GM23338 (cell line): ENCODE data around the gene RRP1. TPM values are rescaled to one million over a fixed set of nuclear protein-coding genes. Genes with fewer than 3 reads are reported as not detected.

Source experiments
- ATAC-seq: fragments of 200-7000 bp; cut with Tn5 transposase; 3 replicates; pipeline ENCODE4 v1.9.1; 2020
- DNase-seq: peaks from one replicate; pipeline ENCODE4 v3.0.0-alpha.2; 2015; ENCODE audit warnings: low spot score
- H2AFZ ChIP-seq: fragments of 200-600 bp; sonication (generic); 2 replicates; pipeline ENCODE4 v1.8.0; 2016; ENCODE audit warnings: antibody characterized with exemption, mild to moderate bottlenecking, moderate library complexity
- H3F3A ChIP-seq: fragments of 200-600 bp; sonication (generic); replicated peaks from 2 replicates; pipeline ENCODE4 v1.8.0; 2017; ENCODE audit warnings: antibody characterized with exemption, mixed run types, low read depth
- H3K27ac ChIP-seq: fragments of 200-600 bp; sonication (generic); 2 replicates; pipeline ENCODE4 v1.6.1; 2016; ENCODE audit warnings: low read depth
- H3K27me3 ChIP-seq: fragments of 200-600 bp; sonication (generic); 2 replicates; pipeline ENCODE4 v1.8.0; 2016; ENCODE audit warnings: mild to moderate bottlenecking, mixed run types, moderate library complexity; ENCODE audit not compliant: insufficient read depth
- H3K36me3 ChIP-seq: fragments of 200-600 bp; sonication (generic); 2 replicates; pipeline ENCODE4 v1.8.0; 2016; ENCODE audit warnings: mild to moderate bottlenecking; ENCODE audit not compliant: insufficient read depth
- H3K4me1 ChIP-seq: fragments of 200-600 bp; sonication (generic); 2 replicates; pipeline ENCODE4 v1.8.0; 2016; ENCODE audit warnings: mild to moderate bottlenecking, moderate library complexity; ENCODE audit not compliant: insufficient read depth
- H3K4me2 ChIP-seq: fragments of 200-600 bp; sonication (generic); 2 replicates; pipeline ENCODE4 v1.7.1; 2017; ENCODE audit warnings: mixed run types
- H3K4me3 ChIP-seq: fragments of 200-600 bp; sonication (generic); 2 replicates; pipeline ENCODE4 v1.6.1; 2016; ENCODE audit warnings: mixed run types
- H3K79me2 ChIP-seq: fragments of 200-600 bp; sonication (generic); replicated peaks from 2 replicates; pipeline ENCODE4 v1.8.0; 2017; ENCODE audit warnings: mild to moderate bottlenecking; ENCODE audit not compliant: insufficient read depth
- H3K9me2 ChIP-seq: fragments of 200-600 bp; sonication (generic); 2 replicates; pipeline ENCODE4 v1.8.0; 2017; ENCODE audit not compliant: insufficient read depth
- H4K20me1 ChIP-seq: fragments of 200-600 bp; sonication (generic); replicated peaks from 2 replicates; pipeline ENCODE4 v1.8.0; 2017; ENCODE audit warnings: mild to moderate bottlenecking; ENCODE audit not compliant: insufficient read depth
- H3K27ac Mint-ChIP-seq: 2 replicates; pipeline ENCODE4 v1.8.0; 2020; ENCODE audit warnings: inconsistent platforms, mild to moderate bottlenecking, moderate library complexity, mixed read lengths
- H3K27me3 Mint-ChIP-seq: 3 replicates; pipeline ENCODE4 v1.8.0; 2022; ENCODE audit warnings: low read depth, mild to moderate bottlenecking, moderate library complexity, mixed read lengths, inconsistent platforms; ENCODE audit not compliant: insufficient read depth, poor library complexity
- H3K36me3 Mint-ChIP-seq: 3 replicates; pipeline ENCODE4 v1.8.0; 2021; ENCODE audit warnings: low read depth, mild to moderate bottlenecking, inconsistent platforms, moderate library complexity, mixed read lengths
- H3K4me1 Mint-ChIP-seq: 3 replicates; pipeline ENCODE4 v1.8.0; 2020; ENCODE audit warnings: mild to moderate bottlenecking, inconsistent platforms, mixed read lengths
- H3K4me3 Mint-ChIP-seq: 3 replicates; pipeline ENCODE4 v1.8.0; 2021; ENCODE audit warnings: moderate library complexity, mild to moderate bottlenecking, inconsistent platforms, mixed read lengths
- H3K9me3 Mint-ChIP-seq: 3 replicates; pipeline ENCODE4 v1.8.0; 2020; ENCODE audit warnings: moderate library complexity, mild to moderate bottlenecking, inconsistent platforms, mixed read lengths
- CREB1 ChIP-seq: fragments of 250-450 bp; sonication (Bioruptor Pico); IDR thresholded peaks from 2 replicates; pipeline ENCODE4 v1.5.0; 2020; ENCODE audit warnings: low read depth, mild to moderate bottlenecking, moderate library complexity
- EZH2 ChIP-seq: fragments of 200-600 bp; sonication (generic); IDR thresholded peaks from one replicate; pipeline ENCODE4 v1.8.0; 2017; ENCODE audit warnings: antibody characterized with exemption, mild to moderate bottlenecking, low read depth; ENCODE audit not compliant: unreplicated experiment
- EZH2phosphoT487 ChIP-seq: fragments of 200-600 bp; sonication (generic); IDR thresholded peaks from one replicate; pipeline ENCODE4 v1.8.1; 2018; ENCODE audit warnings: antibody characterized with exemption; ENCODE audit not compliant: unreplicated experiment
- NANOG ChIP-seq: IDR thresholded peaks from 2 replicates; pipeline ENCODE4 v1.6.1; 2016; ENCODE audit warnings: antibody characterized with exemption, borderline replicate concordance
- POLR2AphosphoS5 ChIP-seq: IDR thresholded peaks from 2 replicates; pipeline ENCODE4 v1.6.1; 2016; ENCODE audit warnings: antibody characterized with exemption, low read depth
- STAT1 ChIP-seq: IDR thresholded peaks from one replicate; pipeline ENCODE4 v1.6.1; 2016; ENCODE audit warnings: antibody characterized with exemption; ENCODE audit not compliant: unreplicated experiment
- ZNF114 ChIP-seq: fragments of 250-450 bp; sonication (Bioruptor Pico); IDR thresholded peaks from 2 replicates; pipeline ENCODE4 v1.5.0; 2020; ENCODE audit warnings: mild to moderate bottlenecking, moderate library complexity
- ZNF331 ChIP-seq: fragments of 250-450 bp; sonication (Bioruptor Pico); IDR thresholded peaks from 2 replicates; pipeline ENCODE4 v1.5.0; 2020; ENCODE audit warnings: low read depth, mild to moderate bottlenecking, moderate library complexity
- polyA plus RNA-seq: library from polyadenylated mRNA; unstranded; fragments of >200 nt; fragmentation: Nextera tagmentation; extraction: Ambion mirVana; gene quantifications from 2 replicates; pipeline ENCODE4 v1.2.1, GENCODE V29; 2016
- total RNA-seq: library from RNA; depleted of rRNA; stranded (reverse); fragments of >200 nt; shearing (Covaris generic); gene quantifications from 2 replicates; pipeline ENCODE4 v1.2.3, GENCODE V29; 2014
- TF ChIP-seq, protein P1 (sequence below): IDR thresholded peaks from one replicate; pipeline ENCODE4 v1.6.1; 2018; ENCODE audit warnings: antibody characterized with exemption; ENCODE audit not compliant: unreplicated experiment
- TF ChIP-seq, protein P2 (sequence below), 2 experiments: fragments of 200-600 bp in 1 of 2; sonication (generic) in 1 of 2; conservative IDR thresholded peaks; 2 replicates each; pipeline versions ENCODE4 v1.5.1 to v1.6.1; 2016 to 2017; ENCODE audit warnings: antibody characterized with exemption in 2 of 2, low read depth in 2 of 2, mild to moderate bottlenecking in 2 of 2, moderate library complexity in 1 of 2
- TF ChIP-seq, protein P3 (sequence below): fragments of 250-450 bp; sonication (Bioruptor Pico); IDR thresholded peaks from 2 replicates; pipeline ENCODE4 v1.5.0; 2020; ENCODE audit warnings: mild to moderate bottlenecking, moderate library complexity

Gene RRP1
- total and polyA plus RNA-seq, 2 experiments from 2014 or later, result 36.5 to 63.5 TPM

DNA sequence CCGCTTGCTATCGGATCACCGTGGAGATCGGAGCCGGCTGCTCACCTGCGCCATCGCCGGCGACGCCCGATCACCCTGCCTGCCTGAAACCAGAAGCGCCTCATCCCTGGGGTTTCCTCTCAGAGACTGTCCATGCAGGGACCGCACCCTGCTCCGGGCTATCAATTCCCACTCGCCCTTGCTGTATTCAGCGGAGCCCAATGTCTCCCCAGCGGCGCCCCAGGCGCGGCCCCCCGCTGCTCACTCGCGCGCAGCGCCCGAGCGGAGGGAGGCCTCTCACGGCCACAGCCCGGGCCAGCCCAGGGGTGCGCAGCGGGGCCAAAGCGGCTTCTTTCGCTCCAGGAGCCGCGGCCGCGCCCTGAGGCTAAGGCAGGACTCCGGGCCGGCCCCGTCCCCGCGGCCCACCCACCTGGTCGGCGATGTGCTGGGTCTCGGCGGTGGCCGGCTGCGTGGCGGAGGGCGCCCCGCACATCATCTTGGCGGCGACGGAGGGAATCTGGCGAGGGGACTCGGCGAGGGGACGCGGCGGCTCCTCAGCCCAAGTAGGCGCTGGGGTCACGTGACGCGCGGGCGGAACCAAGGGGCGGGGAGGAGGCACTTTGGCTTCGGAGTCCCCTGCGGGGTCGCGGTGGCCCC lies 13.5 kb upstream of the RRP1 start, which contains the start of gene CSTB (continued):
- TF ChIP-seq, protein P1, sequence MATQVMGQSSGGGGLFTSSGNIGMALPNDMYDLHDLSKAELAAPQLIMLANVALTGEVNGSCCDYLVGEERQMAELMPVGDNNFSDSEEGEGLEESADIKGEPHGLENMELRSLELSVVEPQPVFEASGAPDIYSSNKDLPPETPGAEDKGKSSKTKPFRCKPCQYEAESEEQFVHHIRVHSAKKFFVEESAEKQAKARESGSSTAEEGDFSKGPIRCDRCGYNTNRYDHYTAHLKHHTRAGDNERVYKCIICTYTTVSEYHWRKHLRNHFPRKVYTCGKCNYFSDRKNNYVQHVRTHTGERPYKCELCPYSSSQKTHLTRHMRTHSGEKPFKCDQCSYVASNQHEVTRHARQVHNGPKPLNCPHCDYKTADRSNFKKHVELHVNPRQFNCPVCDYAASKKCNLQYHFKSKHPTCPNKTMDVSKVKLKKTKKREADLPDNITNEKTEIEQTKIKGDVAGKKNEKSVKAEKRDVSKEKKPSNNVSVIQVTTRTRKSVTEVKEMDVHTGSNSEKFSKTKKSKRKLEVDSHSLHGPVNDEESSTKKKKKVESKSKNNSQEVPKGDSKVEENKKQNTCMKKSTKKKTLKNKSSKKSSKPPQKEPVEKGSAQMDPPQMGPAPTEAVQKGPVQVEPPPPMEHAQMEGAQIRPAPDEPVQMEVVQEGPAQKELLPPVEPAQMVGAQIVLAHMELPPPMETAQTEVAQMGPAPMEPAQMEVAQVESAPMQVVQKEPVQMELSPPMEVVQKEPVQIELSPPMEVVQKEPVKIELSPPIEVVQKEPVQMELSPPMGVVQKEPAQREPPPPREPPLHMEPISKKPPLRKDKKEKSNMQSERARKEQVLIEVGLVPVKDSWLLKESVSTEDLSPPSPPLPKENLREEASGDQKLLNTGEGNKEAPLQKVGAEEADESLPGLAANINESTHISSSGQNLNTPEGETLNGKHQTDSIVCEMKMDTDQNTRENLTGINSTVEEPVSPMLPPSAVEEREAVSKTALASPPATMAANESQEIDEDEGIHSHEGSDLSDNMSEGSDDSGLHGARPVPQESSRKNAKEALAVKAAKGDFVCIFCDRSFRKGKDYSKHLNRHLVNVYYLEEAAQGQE, result no peak
- TF ChIP-seq, protein P2, sequence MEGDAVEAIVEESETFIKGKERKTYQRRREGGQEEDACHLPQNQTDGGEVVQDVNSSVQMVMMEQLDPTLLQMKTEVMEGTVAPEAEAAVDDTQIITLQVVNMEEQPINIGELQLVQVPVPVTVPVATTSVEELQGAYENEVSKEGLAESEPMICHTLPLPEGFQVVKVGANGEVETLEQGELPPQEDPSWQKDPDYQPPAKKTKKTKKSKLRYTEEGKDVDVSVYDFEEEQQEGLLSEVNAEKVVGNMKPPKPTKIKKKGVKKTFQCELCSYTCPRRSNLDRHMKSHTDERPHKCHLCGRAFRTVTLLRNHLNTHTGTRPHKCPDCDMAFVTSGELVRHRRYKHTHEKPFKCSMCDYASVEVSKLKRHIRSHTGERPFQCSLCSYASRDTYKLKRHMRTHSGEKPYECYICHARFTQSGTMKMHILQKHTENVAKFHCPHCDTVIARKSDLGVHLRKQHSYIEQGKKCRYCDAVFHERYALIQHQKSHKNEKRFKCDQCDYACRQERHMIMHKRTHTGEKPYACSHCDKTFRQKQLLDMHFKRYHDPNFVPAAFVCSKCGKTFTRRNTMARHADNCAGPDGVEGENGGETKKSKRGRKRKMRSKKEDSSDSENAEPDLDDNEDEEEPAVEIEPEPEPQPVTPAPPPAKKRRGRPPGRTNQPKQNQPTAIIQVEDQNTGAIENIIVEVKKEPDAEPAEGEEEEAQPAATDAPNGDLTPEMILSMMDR (conservative IDR thresholded peaks at IDR 0.05; ENCODE audit: low read depth in 2 of 2), result peak in 1 of 2 experiments; percentile 13; a peak in 1 of 4 replicates
- TF ChIP-seq POLR2AphosphoS5 (peak; percentile 90), ZNF331 (CRISPR knock-in tag) (no peak), NANOG (no peak), CREB1 (CRISPR knock-in tag) (0 out of 2 replicates have a peak, but pooled peaks have one; percentile 33), ZNF114 (CRISPR knock-in tag) (no peak), EZH2phosphoT487 (no peak), EZH2 (no peak)

DNA sequence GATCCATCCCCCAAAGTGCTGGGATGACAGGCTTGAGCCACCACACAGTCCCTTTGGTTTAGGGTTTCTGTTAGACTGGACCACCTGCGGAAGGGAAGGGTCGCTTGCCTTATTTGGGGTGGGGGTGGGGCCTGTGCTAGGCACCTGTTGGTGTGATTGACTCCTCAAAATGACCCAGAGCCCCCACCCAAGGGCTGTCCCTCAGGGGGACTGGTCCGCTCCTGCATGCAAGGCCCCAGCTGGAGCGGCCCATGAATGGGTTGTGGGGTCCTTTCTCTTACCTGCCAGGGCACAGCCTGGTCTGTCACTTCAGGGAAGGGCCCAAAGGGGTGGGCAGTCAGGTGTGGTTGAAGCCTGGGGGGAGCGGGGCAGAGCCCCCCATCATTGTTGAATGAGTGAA lies 11.4 kb upstream of the RRP1 start:
- no peak overlapping the region for H3K4me2 ChIP-seq
- H2AFZ ChIP-seq, result no peak overlapping the region
- peaks cover 22% of the 10 kb centered on the region for H3K27me3 Mint-ChIP-seq
- no peaks in the 10 kb centered on the region for H3K27me3 ChIP-seq
- no peaks in the 10 kb centered on the region for H3K9me2 ChIP-seq
- no peak overlapping the region for H3K4me3 ChIP-seq
- H3K79me2 ChIP-seq, result peaks cover 16% of the 10 kb centered on the region
- peaks cover 5% of the 10 kb centered on the region for H3K36me3 ChIP-seq
- peak overlapping the region; percentile 62; the same call in 1 of the 3 replicates for H3K4me3 Mint-ChIP-seq
- H3K27ac ChIP-seq, result no peak overlapping the region
- peaks cover 7% of the 10 kb centered on the region for H3K4me1 ChIP-seq
- no peaks in the 10 kb centered on the region; the same call in 2 of the 3 replicates for H3K9me3 Mint-ChIP-seq
- H3K4me1 Mint-ChIP-seq, result peaks cover 31% of the 10 kb centered on the region
- peaks cover 11% of the 10 kb centered on the region; the same call in 1 of the 2 replicates for H3F3A ChIP-seq
- H3K27ac Mint-ChIP-seq, result no peak overlapping the region
- no peaks in the 10 kb centered on the region for H4K20me1 ChIP-seq
- H3K36me3 Mint-ChIP-seq, result peaks cover 22% of the 10 kb centered on the region
- DNase-seq (no peak), ATAC-seq (no peak)
- TF ChIP-seq ZNF331 (CRISPR knock-in tag) (no peak), ZNF114 (CRISPR knock-in tag) (no peak), STAT1 (no peak)
- TF ChIP-seq, protein P3, sequence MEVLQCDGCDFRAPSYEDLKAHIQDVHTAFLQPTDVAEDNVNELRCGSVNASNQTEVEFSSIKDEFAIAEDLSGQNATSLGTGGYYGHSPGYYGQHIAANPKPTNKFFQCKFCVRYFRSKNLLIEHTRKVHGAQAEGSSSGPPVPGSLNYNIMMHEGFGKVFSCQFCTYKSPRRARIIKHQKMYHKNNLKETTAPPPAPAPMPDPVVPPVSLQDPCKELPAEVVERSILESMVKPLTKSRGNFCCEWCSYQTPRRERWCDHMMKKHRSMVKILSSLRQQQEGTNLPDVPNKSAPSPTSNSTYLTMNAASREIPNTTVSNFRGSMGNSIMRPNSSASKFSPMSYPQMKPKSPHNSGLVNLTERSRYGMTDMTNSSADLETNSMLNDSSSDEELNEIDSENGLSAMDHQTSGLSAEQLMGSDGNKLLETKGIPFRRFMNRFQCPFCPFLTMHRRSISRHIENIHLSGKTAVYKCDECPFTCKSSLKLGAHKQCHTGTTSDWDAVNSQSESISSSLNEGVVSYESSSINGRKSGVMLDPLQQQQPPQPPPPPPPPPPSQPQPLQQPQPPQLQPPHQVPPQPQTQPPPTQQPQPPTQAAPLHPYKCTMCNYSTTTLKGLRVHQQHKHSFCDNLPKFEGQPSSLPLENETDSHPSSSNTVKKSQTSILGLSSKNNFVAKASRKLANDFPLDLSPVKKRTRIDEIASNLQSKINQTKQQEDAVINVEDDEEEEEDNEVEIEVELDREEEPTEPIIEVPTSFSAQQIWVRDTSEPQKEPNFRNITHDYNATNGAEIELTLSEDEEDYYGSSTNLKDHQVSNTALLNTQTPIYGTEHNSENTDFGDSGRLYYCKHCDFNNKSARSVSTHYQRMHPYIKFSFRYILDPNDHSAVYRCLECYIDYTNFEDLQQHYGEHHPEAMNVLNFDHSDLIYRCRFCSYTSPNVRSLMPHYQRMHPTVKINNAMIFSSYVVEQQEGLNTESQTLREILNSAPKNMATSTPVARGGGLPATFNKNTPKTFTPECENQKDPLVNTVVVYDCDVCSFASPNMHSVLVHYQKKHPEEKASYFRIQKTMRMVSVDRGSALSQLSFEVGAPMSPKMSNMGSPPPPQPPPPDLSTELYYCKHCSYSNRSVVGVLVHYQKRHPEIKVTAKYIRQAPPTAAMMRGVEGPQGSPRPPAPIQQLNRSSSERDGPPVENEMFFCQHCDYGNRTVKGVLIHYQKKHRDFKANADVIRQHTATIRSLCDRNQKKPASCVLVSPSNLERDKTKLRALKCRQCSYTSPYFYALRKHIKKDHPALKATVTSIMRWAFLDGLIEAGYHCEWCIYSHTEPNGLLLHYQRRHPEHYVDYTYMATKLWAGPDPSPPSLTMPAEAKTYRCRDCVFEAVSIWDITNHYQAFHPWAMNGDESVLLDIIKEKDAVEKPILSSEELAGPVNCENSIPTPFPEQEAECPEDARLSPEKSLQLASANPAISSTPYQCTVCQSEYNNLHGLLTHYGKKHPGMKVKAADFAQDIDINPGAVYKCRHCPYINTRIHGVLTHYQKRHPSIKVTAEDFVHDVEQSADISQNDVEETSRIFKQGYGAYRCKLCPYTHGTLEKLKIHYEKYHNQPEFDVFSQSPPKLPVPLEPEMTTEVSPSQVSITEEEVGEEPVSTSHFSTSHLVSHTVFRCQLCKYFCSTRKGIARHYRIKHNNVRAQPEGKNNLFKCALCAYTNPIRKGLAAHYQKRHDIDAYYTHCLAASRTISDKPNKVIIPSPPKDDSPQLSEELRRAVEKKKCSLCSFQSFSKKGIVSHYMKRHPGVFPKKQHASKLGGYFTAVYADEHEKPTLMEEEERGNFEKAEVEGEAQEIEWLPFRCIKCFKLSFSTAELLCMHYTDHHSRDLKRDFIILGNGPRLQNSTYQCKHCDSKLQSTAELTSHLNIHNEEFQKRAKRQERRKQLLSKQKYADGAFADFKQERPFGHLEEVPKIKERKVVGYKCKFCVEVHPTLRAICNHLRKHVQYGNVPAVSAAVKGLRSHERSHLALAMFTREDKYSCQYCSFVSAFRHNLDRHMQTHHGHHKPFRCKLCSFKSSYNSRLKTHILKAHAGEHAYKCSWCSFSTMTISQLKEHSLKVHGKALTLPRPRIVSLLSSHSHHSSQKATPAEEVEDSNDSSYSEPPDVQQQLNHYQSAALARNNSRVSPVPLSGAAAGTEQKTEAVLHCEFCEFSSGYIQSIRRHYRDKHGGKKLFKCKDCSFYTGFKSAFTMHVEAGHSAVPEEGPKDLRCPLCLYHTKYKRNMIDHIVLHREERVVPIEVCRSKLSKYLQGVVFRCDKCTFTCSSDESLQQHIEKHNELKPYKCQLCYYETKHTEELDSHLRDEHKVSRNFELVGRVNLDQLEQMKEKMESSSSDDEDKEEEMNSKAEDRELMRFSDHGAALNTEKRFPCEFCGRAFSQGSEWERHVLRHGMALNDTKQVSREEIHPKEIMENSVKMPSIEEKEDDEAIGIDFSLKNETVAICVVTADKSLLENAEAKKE (CRISPR knock-in tag), result no peak
